HepG2 (cell line): Measurements from ENCODE around the gene DHRS11. TPM values are rescaled to one million over a fixed set of nuclear protein-coding genes. Genes with fewer than 3 reads are reported as not detected.

ENCODE experiments used
- CENPBD1 ChIP-seq: sonication (generic); formaldehyde crosslinking; IDR thresholded peaks from 2 replicates; pipeline ENCODE4 v1.8.0; 2022; ENCODE audit warnings: missing genetic modification reagents, low read depth, mild to moderate bottlenecking, borderline replicate concordance
- ELF1 ChIP-seq: sonication (generic); formaldehyde crosslinking; IDR thresholded peaks from 2 replicates; pipeline ENCODE4 v1.4.0; 2020; ENCODE audit warnings: missing genetic modification reagents
- FOXK2 ChIP-seq: fragments of 450-650 bp; IDR thresholded peaks from 2 replicates; pipeline ENCODE4 v1.6.1; 2016
- FOXM1 ChIP-seq: sonication (generic); formaldehyde crosslinking; IDR thresholded peaks from 2 replicates; pipeline ENCODE4 v1.5.0; 2020; ENCODE audit warnings: missing genetic modification reagents
- HNRNPK ChIP-seq: fragments of 200-400 bp; formaldehyde crosslinking; IDR thresholded peaks from 2 replicates; pipeline ENCODE4 v1.6.1; 2018; ENCODE audit warnings: low read length, low read depth, moderate library complexity, mild to moderate bottlenecking; ENCODE audit not compliant: poor library complexity, severe bottlenecking
- ISL2 ChIP-seq: sonication (generic); formaldehyde crosslinking; IDR thresholded peaks from 2 replicates; pipeline ENCODE4 v1.5.0; 2020; ENCODE audit warnings: missing genetic modification reagents
- KDM5B ChIP-seq: sonication (generic); formaldehyde crosslinking; IDR thresholded peaks from 2 replicates; pipeline ENCODE4 v1.4.0; 2020; ENCODE audit warnings: missing genetic modification reagents, mild to moderate bottlenecking, borderline replicate concordance
- MAZ ChIP-seq, 2 experiments: sonication (generic) in 1 of 2; formaldehyde crosslinking in 1 of 2; IDR thresholded peaks; 2 replicates each; pipeline versions ENCODE4 v1.5.0 to v1.6.1; 2012 to 2020; ENCODE audit warnings: low read depth in 2 of 2, mild to moderate bottlenecking in 2 of 2, borderline replicate concordance in 1 of 2, improper control_type of control experiment in 1 of 2, low read length in 1 of 2, missing genetic modification reagents in 1 of 2, moderate library complexity in 1 of 2
- MED13 ChIP-seq: sonication (generic); formaldehyde crosslinking; IDR thresholded peaks from 2 replicates; pipeline ENCODE4 v1.5.0; 2020; ENCODE audit warnings: missing genetic modification reagents
- MEIS2 ChIP-seq: sonication (generic); formaldehyde crosslinking; IDR thresholded peaks from 2 replicates; pipeline ENCODE4 v1.9.0; 2021; ENCODE audit warnings: mild to moderate bottlenecking, missing genetic modification reagents
- NCOA1 ChIP-seq: sonication (generic); formaldehyde crosslinking; IDR thresholded peaks from 2 replicates; pipeline ENCODE4 v1.9.0; 2021; ENCODE audit warnings: missing genetic modification reagents
- ONECUT2 ChIP-seq: sonication (generic); formaldehyde crosslinking; IDR thresholded peaks from 2 replicates; pipeline ENCODE4 v1.4.0; 2020; ENCODE audit warnings: missing genetic modification reagents
- POLR2G ChIP-seq: fragments of 200-400 bp; formaldehyde crosslinking; IDR thresholded peaks from 2 replicates; pipeline ENCODE4 v1.6.1; 2018; ENCODE audit warnings: mild to moderate bottlenecking, low read depth, low read length, moderate library complexity
- RARA ChIP-seq: IDR thresholded peaks from 2 replicates; pipeline ENCODE4 v1.6.1; 2016; ENCODE audit warnings: missing genetic modification reagents, missing compliant biosample characterization
- RXRB ChIP-seq: IDR thresholded peaks from 2 replicates; pipeline ENCODE4 v1.6.1; 2016; ENCODE audit warnings: borderline replicate concordance, missing genetic modification reagents, missing compliant biosample characterization
- SP4 ChIP-seq: sonication (generic); formaldehyde crosslinking; IDR thresholded peaks from 2 replicates; pipeline ENCODE4 v1.8.1; 2023; ENCODE audit warnings: mild to moderate bottlenecking, missing genetic modification reagents
- SYNCRIP ChIP-seq: fragments of 200-400 bp; formaldehyde crosslinking; IDR thresholded peaks from 2 replicates; pipeline ENCODE4 v1.6.1; 2018; ENCODE audit warnings: mild to moderate bottlenecking, low read depth, low read length; ENCODE audit not compliant: insufficient read depth
- TBX2 ChIP-seq: sonication (generic); formaldehyde crosslinking; IDR thresholded peaks from 2 replicates; pipeline ENCODE4 v1.5.0; 2020; ENCODE audit warnings: missing genetic modification reagents, mild to moderate bottlenecking, borderline replicate concordance
- TOE1 ChIP-seq: sonication (generic); formaldehyde crosslinking; IDR thresholded peaks from 2 replicates; pipeline ENCODE4 v1.4.0; 2020; ENCODE audit warnings: mild to moderate bottlenecking, missing genetic modification reagents
- XBP1 ChIP-seq: sonication (generic); formaldehyde crosslinking; IDR thresholded peaks from 2 replicates; pipeline ENCODE4 v1.5.0; 2020; ENCODE audit warnings: missing genetic modification reagents
- ZBTB2 ChIP-seq: sonication (generic); formaldehyde crosslinking; IDR thresholded peaks from 2 replicates; pipeline ENCODE4 v1.8.0; 2022; ENCODE audit warnings: low read depth, missing genetic modification reagents
- ZNF121 ChIP-seq: sonication (generic); formaldehyde crosslinking; IDR thresholded peaks from 2 replicates; pipeline ENCODE4 v1.5.0; 2020; ENCODE audit warnings: mild to moderate bottlenecking, missing genetic modification reagents
- ZNF3 ChIP-seq: IDR thresholded peaks from 2 replicates; pipeline ENCODE4 v1.7.0; 2017; ENCODE audit warnings: inconsistent platforms
- ZNF615 ChIP-seq: sonication (generic); formaldehyde crosslinking; IDR thresholded peaks from 2 replicates; pipeline ENCODE4 v1.5.0; 2020; ENCODE audit warnings: mild to moderate bottlenecking, missing genetic modification reagents, borderline replicate concordance
- ZNF740 ChIP-seq: sonication (generic); formaldehyde crosslinking; IDR thresholded peaks from 2 replicates; pipeline ENCODE4 v1.4.0; 2020; ENCODE audit warnings: missing genetic modification reagents
- polyA plus RNA-seq, 8 experiments: library from polyadenylated mRNA; depleted of rRNA in 3 of 8; stranded (reverse) in 7 of 8; unstranded in 1 of 8; fragments of >200 nt; fragmentation: Illumina TruSeq in 4 of 8; extraction: Trizol in 4 of 8; gene quantifications; 2 replicates each; pipeline versions ENCODE4 v1.2.1 to v1.2.3, GENCODE V29; 2011 to 2016; ENCODE audit warnings: low read depth in 4 of 8, missing spikeins in 1 of 8, mixed read lengths in 1 of 8; ENCODE audit not compliant: insufficient read depth in 1 of 8
- total RNA-seq, 5 experiments: library from RNA; depleted of rRNA; stranded (reverse); fragments of >200 nt; fragmentation: Illumina TruSeq; extraction: Trizol; gene quantifications; 2 replicates each; pipeline ENCODE4 v1.2.3, GENCODE V29; 2016; ENCODE audit warnings: low read depth in 1 of 5
- TF ChIP-seq, protein P1 (sequence below): sonication (generic); formaldehyde crosslinking; IDR thresholded peaks from 2 replicates; pipeline ENCODE4 v1.4.0; 2020; ENCODE audit warnings: mild to moderate bottlenecking, missing genetic modification reagents

DHRS11 gene
- total and polyA plus RNA-seq, 2 of the 13 experiments (the other 11 are each of a cell fraction or from before 2014, with no cell fraction given), result 28.4 to 41.9 TPM

GRCh38 chr17:36545465-36546417 lies 45.9 kb upstream of the DHRS11 start (continued):
- TF ChIP-seq CENPBD1, result no peak
- no peak for TF ChIP-seq ZNF615
- TF ChIP-seq TBX2 (CRISPR knock-in tag), result peak; percentile 61
- TF ChIP-seq MAZ (IDR thresholded peaks at IDR 0.05; ENCODE audit: borderline replicate concordance, low read depth, low read length), result peak; percentile 100
- peak; percentile 97 for TF ChIP-seq MAZ (CRISPR knock-in tag; IDR thresholded peaks at IDR 0.05; ENCODE audit: low read depth)
- peak; percentile 35; the same call in 1 of the 2 replicates for TF ChIP-seq POLR2G
- 0 out of 2 replicates have a peak, but pooled peaks have one; percentile 42 for TF ChIP-seq ISL2 (CRISPR knock-in tag)
- peak; percentile 36 for TF ChIP-seq RARA (CRISPR knock-in tag)
- no peak for TF ChIP-seq ZNF121
- TF ChIP-seq MED13 (CRISPR knock-in tag), result no peak
- no peak for TF ChIP-seq XBP1
- TF ChIP-seq RXRB (CRISPR knock-in tag), result 0 out of 2 replicates have a peak, but pooled peaks have one; percentile 4
- TF ChIP-seq, protein P1, sequence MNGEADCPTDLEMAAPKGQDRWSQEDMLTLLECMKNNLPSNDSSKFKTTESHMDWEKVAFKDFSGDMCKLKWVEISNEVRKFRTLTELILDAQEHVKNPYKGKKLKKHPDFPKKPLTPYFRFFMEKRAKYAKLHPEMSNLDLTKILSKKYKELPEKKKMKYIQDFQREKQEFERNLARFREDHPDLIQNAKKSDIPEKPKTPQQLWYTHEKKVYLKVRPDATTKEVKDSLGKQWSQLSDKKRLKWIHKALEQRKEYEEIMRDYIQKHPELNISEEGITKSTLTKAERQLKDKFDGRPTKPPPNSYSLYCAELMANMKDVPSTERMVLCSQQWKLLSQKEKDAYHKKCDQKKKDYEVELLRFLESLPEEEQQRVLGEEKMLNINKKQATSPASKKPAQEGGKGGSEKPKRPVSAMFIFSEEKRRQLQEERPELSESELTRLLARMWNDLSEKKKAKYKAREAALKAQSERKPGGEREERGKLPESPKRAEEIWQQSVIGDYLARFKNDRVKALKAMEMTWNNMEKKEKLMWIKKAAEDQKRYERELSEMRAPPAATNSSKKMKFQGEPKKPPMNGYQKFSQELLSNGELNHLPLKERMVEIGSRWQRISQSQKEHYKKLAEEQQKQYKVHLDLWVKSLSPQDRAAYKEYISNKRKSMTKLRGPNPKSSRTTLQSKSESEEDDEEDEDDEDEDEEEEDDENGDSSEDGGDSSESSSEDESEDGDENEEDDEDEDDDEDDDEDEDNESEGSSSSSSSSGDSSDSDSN, result peak; percentile 89
- peak; percentile 80 for TF ChIP-seq ZNF740
- peak; percentile 72; the same call in 1 of the 2 replicates for TF ChIP-seq KDM5B (CRISPR knock-in tag)
- TF ChIP-seq SP4 (CRISPR knock-in tag), result peak; percentile 74
- TF ChIP-seq FOXM1, result no peak
- TF ChIP-seq ONECUT2 (CRISPR knock-in tag), result no peak
- TF ChIP-seq ZBTB2, result peak; percentile 97
- TF ChIP-seq MEIS2, result peak; percentile 8; the same call in 1 of the 2 replicates
- no peak; the same call in 1 of the 2 replicates for TF ChIP-seq NCOA1 (CRISPR knock-in tag)
- TF ChIP-seq SYNCRIP, result no peak
- no peak for TF ChIP-seq FOXK2
- TF ChIP-seq ZNF3 (CRISPR knock-in tag), result no peak
- peak; percentile 79 for TF ChIP-seq HNRNPK
- TF ChIP-seq ELF1 (CRISPR knock-in tag), result peak; percentile 65
- no peak for TF ChIP-seq TOE1 (CRISPR knock-in tag)
